Stimulated activated CD4-positive, alpha-beta T cell treated with anti-CD3 and anti-CD28 coated beads, Interleukin-4, amount 100 ng/mL, for 24 hours (primary cell): ENCODE data around the gene MCF2L.

Source experiments
- DNase-seq: peaks from one replicate; pipeline ENCODE4 v3.0.0-alpha.2; 2020

The MCF2L gene

DNA sequence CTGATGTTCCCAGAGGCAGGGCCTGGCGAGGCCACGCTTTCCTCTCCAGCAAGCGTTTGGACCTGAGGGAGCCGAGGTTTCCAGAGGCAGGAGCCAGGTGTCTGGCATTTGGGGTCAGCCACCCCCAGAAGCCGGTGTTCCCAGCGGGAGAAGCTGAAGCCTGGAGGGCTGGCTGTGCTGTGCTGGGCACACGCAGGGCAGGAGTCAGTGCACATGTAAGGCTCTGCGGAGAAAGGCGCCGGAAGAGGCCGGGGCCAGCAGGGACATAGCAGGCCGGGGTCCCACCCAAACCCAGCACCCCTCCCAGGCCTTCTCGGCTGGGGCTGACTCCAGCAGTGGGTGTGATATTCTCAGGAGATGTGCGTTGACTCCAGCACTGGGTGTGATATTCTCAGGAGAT lies 31.6 kb downstream of the MCF2L start:
- DNase-seq: no peak

DNA sequence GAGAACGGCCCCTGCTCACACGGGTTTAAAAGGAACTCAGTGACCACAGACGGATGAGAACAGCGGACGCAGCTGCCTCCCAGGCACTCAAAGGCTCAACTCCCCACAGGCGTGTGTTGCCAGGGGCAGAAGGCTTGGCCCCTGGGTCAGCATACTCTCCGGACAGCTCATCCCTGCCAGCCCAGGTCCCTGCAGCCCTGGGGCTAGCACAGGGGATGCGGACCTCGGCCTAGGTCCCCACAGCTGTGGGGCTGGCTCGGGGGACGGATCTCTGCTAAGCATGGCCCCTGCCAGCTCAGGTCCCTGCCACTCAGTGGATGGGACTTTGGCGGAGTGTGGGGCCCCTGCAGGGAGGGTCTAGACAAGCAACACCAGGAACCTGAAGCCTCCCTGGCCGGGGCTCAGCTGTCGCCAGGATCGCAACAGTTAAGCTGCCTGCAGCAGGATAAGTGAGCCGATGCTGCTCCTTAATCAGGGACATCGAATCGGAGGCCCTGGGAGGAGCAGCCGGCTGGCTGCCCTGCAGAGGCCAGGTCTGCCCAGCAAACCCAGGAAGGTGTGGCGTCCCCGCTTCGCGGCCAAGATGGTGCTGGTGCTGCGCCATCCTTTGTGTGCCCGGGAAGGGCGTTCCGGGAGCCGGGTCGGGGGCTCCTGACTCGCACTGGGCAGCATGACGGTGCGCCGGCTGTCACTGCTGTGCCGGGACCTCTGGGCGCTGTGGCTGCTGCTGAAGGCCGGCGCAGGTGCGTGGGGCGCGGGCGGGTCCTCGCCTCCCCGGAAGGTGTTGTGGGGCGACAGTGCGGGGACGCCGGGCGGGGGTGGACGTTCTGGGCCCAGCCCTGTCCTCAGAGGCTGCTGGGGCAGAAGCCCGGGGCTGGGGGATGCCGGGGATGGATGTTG lies 32.5 kb downstream of the MCF2L start:
- DNase-seq: no peak

DNA sequence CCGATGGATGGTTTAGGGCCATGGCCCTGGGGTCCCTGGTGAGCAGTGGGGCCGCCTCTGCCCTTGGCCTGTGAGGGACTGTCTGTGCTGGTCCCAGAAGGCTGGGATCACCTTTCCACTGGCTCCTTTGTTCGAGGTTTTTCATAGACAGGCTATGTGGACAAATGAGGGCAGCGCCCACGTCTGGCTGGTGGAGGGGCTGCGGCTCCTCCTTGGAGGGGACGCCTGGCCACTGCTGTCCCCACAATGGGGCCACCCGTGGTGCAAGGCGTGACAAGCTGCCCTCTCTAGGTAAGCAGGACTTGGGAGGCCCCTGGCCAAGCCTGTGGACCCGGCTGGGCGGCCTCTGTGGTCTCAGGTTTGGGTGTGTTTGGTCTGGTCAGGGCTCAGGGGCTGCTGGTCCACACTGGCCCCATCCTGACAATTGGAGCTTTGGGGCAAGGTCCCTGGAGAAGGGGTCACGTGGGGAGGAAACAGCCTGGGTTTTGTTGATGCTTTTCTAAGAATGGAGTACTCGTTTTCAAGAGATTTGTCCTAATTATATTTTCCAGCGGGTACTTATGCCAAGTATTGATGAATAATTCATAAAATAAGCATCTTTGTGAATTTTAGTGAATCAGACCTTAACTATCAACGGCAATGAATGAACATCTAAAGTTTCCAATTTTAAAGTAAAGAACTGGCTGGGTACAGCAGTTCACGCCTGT lies 33.3 kb downstream of the MCF2L start:
- DNase-seq: no peak

DNA sequence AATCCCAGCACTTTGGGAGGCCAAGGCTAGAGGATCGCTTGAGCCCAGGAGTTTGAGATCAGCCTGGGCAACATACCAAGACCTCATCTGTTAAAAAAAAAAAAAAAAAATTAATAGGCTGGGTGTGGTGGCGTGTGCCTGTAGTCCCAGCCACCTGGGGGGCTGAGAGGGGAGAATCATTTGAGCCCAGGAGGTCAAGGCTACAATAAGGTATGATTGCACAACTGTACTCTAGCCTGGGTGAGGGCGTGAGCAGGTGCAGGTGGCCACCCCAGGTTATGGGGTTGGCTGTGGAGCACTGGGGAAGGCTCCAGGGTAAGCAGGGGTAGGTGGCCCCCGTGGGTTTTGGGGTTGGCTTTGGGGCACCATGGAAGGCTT lies 33.9 kb downstream of the MCF2L start:
- DNase-seq: no peak

DNA sequence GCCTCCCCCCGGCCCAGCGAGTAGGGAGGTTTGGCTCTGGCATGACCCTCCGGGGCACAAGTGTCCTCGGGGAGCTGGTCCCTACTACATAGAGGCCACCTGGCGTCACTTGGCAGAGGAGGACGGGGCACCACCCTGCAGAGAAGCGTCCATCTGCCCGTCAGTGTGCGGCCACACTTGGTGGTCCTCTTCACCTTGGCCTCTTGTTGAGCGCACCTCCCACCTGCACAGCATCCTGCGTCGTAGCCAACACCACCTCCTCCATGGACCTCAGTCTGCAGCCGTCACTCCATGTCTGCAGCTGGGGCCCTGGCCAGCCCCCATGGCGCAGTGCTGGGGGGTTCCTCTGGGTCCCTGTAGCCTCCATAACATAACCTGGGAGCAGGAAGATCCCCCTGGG lies 35.1 kb downstream of the MCF2L start:
- DNase-seq: no peak

GRCh38 chr13:113005076-113005865 lies 36.3 kb downstream of the MCF2L start:
- no peak for DNase-seq

- DNase-seq: no peak
These were observed 37.0 kb downstream of the MCF2L start for GRCh38 chr13:113005997-113006396.

GRCh38 chr13:113006660-113007059 lies 37.6 kb downstream of the MCF2L start:
- DNase-seq: no peak

DNA sequence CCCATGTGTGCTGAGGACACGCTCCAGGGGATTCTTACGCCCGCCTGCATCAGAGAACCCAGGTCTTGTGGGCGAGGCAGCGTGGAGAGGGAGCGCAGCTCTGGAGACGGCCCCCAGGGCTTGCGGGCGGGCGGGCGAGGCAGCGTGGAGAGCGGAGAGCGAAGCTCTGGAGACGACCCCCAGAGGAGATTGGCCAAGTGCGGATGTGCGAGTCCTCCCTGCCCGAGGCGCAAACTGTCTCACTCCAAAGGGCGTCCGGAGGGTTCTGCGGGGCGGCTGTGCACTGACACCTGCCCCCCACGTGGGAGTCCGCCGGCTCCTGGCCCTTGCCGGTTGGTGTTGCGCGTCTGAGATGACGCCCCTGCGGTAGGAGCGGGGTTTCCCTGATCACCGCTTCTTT lies 39.8 kb downstream of the MCF2L start:
- DNase-seq: no peak

- no peak for DNase-seq
These were observed 40.9 kb downstream of the MCF2L start for GRCh38 chr13:113009743-113010509.

- DNase-seq: no peak
These were observed 41.5 kb downstream of the MCF2L start for GRCh38 chr13:113010510-113010865.

- DNase-seq: no peak
These were observed 44.3 kb downstream of the MCF2L start for GRCh38 chr13:113013303-113013702.

DNA sequence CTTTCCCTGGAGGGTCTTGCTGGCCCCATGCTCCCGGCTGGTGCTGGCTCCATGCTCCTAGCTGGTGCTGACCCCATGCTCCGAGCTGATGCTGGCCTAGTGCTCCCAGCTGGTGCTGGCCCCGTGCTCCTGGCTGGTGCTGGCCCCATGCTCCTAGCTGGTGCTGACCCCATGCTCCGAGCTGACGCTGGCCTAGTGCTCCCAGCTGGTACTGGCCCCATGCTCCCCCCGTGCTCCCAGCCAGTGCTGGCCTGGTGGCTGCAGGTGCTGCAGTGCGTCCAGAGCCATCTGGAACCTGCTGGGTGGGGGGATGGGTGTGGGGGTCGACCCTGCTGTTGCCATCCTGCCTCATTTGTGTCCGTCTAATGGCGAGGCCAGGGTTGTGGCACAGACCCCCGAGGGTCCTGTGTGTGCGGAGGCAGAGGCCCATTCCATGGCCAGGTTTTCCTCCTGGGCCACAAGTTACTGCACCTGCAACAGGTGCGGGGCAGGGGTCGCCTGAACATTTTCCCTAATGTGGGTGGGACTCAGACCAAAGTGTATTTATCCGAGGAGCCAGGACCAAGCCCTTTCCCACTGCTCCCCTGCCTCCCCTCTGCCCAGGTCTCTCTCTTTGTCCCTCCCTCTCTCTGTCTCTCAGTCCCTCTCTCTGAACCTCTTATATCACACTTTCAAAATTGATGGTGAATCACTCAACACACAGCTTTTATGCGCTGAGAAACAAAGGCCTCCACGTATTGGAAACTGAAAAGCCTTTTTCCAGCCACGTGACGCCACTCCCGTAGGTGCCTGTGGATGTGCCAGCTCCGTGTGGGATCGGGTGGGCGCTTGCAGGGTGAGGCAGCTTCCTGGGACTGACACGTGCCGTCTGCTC lies 45.1 kb downstream of the MCF2L start:
- no peak for DNase-seq

DNA sequence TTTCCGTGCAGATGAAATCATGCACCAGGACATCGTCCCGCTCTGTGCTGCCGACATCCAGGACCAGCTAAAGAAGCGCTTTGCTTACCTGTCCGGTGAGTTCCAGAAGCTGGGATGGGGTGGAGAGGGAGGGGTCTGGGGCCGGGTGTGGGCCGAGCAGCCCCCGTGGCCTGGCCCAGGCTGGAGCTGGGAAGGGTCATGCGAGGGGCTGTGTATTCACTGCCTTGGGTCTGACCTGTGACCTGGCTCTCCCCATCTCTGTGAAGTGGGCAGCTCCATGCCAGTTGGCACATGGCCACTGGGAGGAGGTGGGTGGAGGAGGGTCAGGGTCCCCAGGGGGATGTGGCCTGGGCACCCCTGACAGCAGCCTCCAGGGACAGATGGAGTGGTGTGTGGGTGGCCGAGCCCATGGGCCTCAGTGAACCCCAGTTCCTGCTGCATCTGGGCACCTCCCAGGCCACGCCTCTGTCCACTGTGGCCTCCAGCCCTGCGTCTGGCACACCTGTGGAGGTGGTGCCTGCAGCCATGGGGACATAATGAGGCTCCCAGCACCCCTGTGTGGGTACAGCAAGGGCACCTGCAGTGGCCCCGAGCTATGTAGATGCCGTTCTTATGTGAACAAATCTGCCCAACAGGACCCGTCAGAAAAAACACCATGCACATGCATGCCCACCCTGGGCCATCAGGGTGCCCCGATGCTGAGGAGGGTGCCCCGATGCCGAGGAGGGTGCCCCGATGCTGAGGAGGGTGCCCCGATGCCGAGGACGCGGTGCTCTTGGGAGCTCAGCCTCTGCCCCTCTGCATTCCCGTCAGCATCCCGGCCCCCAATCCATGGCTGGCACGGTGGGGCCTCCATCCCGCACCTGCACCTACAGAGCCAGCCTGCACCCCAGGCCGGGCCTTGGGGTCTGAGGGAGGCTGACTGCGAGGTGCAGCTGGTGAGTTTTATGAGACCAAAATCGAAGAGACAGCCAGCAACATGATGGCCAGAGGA lies 46.0 kb downstream of the MCF2L start:
- DNase-seq: no peak

DNA sequence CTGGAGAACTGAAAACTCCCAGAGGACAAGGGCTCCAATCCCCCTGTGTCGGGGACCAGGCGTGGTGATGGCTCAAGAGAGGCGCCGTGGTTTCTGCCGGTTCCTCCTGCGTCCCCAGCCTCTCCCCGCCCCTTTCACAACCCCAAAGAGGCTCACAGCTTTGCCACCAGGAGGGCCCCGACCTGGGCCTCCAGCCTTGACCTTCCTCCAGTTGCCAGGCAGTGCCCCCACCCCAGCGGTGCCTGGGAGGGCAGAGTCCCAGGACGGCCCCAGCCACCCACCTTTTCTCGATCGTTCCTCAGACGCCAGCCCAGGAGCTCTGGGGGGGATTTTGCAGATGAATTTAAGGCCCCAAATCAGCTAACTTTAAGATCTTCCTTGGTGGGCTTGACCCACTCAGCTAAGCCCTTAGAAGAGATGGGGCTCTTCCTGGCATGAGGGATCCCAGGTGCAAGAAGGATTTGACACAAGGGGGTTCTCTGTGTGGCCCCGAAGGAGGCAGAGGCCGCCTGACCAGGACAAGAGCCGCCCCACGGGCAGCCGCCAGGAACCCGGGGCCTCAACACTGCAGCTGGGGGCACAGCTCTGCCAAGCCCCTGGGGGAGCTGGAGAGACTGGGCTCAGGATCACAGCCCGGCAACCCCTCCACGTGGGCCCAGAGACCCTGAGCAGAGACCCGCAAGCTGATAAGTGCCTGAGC lies 47.0 kb downstream of the MCF2L start:
- DNase-seq: no peak

- DNase-seq: no peak
These were observed 47.7 kb downstream of the MCF2L start for GRCh38 chr13:113016526-113017295.

- no peak for DNase-seq
These were observed 48.6 kb downstream of the MCF2L start for GRCh38 chr13:113017506-113018215.
